ES-I3 (cell line): Measurements from ENCODE around the gene CPM.
"Not testable (repeated sequence)": the region's sequence is repeated elsewhere in the genome, so short reads cannot be mapped to it uniquely, and the experiment has no call there.

Source experiments
- H3K36me3 ChIP-seq: 2 replicates; pipeline ENCODE4 v1.6.1; 2013; ENCODE audit warnings: mild to moderate bottlenecking, low read length, control low read depth, moderate library complexity; ENCODE audit not compliant: insufficient read depth
- H3K4me1 ChIP-seq: 2 replicates; pipeline ENCODE4 v1.6.1; 2013; ENCODE audit warnings: mild to moderate bottlenecking, control low read depth, low read length; ENCODE audit not compliant: insufficient read depth
- H3K9ac ChIP-seq: 2 replicates; pipeline ENCODE4 v1.6.1; 2013; ENCODE audit warnings: low read depth, mild to moderate bottlenecking, low read length, moderate library complexity
- H3K9me3 ChIP-seq: 2 replicates; pipeline ENCODE4 v1.6.1; 2013; ENCODE audit warnings: mild to moderate bottlenecking, low read length, moderate library complexity; ENCODE audit not compliant: control insufficient read depth, insufficient read depth

The CPM gene

DNA sequence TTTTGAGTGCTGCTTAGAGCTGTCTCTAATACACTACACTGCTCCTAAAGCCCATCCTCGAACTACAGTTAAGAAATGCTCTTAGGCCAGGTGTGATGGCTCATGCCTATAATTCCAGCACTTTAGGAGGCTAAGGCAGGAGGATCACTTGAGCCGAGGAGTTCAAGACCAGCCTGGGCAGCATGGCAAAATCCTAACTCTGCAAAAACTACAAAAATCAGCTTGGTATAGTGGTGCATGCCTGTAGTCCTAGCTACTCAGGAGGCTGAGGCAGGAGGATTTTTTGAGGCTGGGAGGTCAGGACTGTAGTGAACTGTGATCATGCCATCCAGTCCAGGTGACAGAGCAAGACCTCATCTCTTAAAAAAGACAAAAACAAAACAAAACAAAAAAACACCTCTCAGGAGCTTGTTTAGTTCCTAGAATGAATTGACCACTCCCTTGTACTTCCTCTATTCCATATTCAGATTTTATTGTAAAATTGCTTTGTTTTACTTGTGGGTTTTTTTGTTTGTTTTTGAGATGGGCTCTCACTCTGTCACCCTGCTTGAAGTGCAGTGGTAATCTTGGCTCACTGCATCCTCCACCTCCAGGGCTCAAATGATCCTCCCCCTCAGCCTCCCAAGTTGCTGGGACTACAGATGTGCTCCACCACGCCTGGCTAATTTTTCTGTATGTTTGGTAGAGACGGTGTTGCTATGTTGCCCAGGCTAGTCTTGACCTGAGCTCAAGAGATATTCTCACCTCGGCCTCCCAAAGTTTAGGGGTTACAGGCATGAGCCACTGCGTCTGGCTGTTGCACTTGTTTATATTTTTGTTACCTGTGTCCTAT lies 111.4 kb downstream of the CPM start:
- Histone ChIP-seq H3K4me1 (no peaks in the 10 kb centered on the region), H3K36me3 (peaks cover 65% of the 10 kb centered on the region), H3K9me3 (no peaks in the 10 kb centered on the region), H3K9ac (no peak overlapping the region)

DNA sequence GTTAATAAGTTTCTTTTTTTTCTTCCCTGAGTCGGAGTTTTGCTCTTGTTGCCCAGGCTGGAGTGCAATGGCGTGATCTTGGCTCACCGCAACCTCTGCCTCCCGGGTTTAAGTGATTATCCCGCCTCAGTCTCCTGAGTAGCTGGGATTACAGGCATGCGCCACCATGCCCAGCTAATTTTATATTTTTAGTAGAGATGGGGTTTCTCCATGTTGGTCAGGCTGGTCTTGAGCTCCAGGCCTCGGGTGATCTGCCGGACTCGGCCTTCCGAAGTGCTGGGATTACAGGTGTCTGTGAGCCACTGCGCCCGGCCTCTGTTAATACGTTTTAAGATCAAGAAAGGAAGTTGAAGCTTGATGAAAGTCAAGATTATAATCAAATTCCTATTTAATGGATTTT lies 113.5 kb downstream of the CPM start:
- H3K36me3 ChIP-seq, result peaks cover 59% of the 10 kb centered on the region
- not testable (repeated sequence) for H3K9ac ChIP-seq, H3K9me3 ChIP-seq, H3K4me1 ChIP-seq

DNA sequence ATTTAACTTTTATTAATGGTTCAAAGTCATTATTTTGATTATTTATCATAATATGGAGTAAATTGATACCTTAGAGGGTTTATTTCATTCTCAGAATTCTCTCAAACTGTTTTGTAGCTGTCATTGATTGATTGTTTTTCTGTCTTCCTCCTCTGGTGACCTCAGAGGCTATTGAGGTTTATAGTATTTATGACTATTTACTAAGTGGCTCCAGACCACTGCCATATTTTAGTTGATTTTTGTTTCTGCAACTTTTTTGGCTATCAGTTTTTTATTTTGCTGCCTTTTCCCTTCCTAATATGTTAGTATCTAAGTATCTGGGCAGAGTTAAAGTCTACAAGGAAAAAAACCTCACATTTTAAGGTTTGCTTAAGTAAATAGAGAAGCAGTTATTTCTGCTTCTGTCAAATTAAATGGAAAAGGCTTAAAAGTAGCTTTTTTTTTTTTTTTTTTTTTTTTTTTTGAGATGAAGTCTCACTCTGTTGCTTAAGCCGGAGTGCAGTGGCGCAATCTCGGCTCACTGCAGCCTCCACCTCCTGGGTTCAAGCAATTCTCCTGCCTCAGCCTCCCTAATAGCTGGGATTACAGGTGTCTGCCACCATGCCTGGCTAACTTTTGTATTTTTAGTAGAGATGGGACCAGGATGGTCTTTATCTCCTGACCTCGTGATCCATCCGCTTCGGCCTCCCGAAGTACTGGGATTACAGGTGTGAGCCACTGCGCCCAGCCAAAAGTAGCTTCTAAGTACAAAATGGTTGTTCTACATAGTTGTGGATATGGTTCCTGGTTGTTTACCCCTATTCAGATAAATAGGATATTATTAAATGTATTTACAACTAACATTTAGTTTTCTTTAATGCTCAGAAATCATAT lies 116.8 kb downstream of the CPM start:
- Histone ChIP-seq H3K36me3 (peaks cover 53% of the 10 kb centered on the region), H3K4me1 (no peaks in the 10 kb centered on the region; the same call in 1 of the 2 replicates), H3K9ac (no peak overlapping the region), H3K9me3 (no peaks in the 10 kb centered on the region)

DNA sequence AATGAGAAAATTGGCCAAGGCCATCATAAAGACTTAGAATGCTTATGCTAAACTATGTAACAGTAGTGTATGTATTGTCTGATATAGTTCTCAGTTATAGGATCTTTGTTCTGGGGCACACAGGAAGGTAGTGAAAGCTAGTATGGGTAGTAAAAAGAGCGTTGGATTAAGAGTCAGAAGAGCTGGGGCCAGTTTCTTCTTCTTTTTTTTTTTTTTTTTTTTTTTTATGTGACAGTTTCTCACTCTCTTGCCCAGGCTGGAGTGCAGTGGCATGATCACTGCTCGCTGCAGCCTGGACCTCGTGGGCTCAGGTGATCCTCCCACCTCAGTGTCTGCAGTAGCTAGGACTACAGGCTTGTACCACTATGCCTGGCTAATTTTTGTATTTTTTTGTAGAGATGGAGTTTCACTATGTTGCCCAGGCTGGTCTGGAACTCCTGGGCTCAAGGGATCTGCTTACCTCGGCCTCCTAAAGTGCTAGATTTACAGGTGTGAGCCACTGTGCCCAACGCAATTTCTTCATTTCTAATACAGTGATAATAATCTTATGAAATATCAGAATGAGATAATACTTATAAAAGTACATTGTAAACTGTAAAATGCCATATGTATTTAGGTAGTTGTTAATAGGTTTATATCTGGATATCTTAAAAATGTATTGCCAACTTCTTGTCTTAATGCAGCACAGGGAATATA lies 117.6 kb downstream of the CPM start:
- Histone ChIP-seq H3K9ac (no peak overlapping the region), H3K9me3 (no peaks in the 10 kb centered on the region), H3K36me3 (peaks cover 52% of the 10 kb centered on the region), H3K4me1 (no peaks in the 10 kb centered on the region; the same call in 1 of the 2 replicates)

DNA sequence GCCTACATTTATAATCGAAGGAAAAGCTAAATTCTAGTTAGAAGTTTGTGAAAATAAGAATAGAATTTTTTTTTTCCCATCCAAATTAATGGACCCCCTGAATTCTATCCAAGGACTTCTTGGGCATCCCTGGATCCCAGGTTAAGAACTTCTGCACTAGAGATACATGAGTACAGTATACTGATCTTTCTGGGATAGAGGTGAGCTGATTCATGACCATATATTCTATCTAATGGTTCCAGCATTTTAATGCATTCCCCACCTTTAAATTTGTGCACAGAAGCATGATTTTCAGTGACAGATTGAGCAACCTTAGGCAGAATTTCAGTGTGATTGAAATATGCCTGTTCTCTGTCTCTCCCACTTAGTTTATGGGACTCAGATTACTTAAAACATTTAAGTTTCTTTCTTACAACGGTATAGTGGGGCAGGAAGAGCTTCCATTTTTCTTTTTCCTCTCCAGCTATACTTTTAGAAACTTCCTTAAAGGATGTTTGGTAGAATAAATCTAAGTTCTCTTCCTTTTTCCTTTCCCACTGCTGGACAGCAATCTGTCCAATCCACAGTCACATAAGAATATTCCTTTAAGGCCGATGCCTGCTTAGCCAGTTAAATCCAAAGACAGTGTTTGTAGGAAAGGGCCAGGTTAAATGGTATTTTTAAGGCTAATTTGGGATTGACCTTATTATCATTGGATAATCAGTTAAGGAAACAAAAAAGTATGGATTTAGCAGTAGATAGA lies 118.3 kb downstream of the CPM start:
- no peak overlapping the region for H3K9ac ChIP-seq
- peaks cover 53% of the 10 kb centered on the region for H3K36me3 ChIP-seq
- H3K4me1 ChIP-seq, result no peaks in the 10 kb centered on the region; the same call in 1 of the 2 replicates
- no peaks in the 10 kb centered on the region for H3K9me3 ChIP-seq

DNA sequence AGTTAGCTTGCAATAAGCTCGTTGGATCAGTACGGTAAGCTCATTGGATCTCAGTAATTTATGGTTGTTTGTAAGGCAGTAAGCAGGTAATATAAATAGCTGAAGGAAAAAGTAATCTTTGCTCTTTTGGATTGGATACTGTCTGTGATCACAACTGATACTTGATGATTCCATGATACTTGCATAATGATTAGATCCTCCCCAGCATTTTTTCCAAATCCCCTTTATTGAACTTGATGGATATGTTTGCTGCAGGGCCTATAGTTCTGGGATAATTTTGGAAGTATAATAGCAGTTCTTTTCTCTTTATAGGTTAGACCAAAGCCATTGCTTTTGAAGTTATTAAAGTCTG lies 119.8 kb downstream of the CPM start:
- H3K9me3 ChIP-seq, result no peaks in the 10 kb centered on the region
- no peak overlapping the region for H3K9ac ChIP-seq
- H3K4me1 ChIP-seq, result no peaks in the 10 kb centered on the region; the same call in 1 of the 2 replicates
- H3K36me3 ChIP-seq, result peaks cover 48% of the 10 kb centered on the region

DNA sequence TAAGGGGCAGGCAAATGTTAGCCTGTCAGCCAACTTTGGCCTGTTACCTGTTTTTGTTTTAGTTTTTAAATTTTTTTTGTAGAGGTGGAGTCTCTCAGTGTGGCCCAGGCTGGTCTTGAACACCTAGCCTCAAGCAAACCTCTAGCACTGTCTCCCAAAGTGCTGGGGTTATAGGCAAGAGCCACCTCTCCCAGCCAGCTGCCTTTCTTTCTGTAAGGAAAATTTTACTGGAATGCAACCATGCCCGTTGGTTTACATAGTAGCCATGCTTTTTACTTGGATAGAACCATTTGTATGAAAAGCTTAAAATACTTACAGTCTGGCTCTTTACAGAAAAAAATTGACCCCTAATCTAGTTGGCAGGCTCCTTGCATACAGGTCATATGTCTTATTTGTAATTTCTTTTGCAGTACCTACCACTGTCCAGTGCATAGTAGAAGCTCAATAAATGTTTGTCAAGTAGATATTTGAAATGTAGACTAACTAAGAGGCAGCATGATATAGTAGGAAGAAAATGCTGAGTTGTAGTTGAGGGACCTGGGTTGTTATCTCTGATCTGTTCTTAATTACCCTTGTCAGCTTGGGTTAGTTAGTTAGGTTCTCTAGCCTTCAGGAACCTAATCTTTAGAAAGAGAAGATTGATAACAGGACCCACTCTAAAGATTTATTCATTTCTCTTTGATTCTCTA lies 120.3 kb downstream of the CPM start:
- no peaks in the 10 kb centered on the region for H3K9me3 ChIP-seq
- peaks cover 48% of the 10 kb centered on the region for H3K36me3 ChIP-seq
- H3K4me1 ChIP-seq, result no peaks in the 10 kb centered on the region; the same call in 1 of the 2 replicates
- peak overlapping the region; percentile 25; the same call in 1 of the 2 replicates for H3K9ac ChIP-seq

DNA sequence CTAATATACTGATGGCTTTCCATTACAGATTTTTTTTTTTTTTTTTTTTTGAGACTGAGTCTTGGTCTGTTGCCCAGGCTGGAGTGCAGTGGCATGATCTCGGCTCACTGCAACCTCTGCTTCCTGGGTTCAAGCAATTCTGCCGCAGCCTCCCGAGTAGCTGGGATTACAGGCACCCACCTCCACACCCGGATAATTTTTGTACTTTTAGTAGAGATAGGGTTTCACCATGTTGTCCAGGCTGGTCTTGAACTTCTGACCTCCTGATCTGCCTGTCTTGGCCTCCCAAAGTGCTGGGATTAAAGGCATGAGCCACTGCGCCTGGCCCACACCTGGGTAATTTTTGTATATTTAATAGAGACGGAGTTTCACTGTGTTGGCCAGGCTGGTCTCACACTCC lies 121.4 kb downstream of the CPM start:
- not testable (repeated sequence) for H3K9me3 ChIP-seq, H3K4me1 ChIP-seq
- peak overlapping the region; percentile 100; the same call in 1 of the 2 replicates for H3K9ac ChIP-seq
- peaks cover 40% of the 10 kb centered on the region for H3K36me3 ChIP-seq

DNA sequence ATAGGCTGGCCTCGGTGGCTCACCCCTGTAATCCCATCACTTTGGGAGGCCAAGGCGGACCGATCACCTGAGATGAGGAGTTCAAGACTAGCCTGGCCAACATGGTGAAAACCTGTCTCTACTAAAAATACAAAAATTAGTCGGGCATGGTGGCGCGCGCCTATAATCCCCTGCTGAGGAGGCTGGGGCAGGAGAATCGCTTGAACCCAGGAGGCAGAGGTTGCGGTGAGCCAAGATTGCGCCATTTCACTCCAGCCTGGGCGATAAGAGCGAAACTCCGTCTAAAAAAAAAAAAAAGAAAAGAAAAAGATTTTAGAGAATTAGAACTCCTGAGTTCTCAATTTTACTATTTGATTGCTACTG lies 123.0 kb downstream of the CPM start:
- H3K9me3 ChIP-seq, H3K4me1 ChIP-seq: not testable (repeated sequence)
- Histone ChIP-seq H3K9ac (peak overlapping the region; percentile 100; the same call in 1 of the 2 replicates), H3K36me3 (peaks cover 35% of the 10 kb centered on the region)

DNA sequence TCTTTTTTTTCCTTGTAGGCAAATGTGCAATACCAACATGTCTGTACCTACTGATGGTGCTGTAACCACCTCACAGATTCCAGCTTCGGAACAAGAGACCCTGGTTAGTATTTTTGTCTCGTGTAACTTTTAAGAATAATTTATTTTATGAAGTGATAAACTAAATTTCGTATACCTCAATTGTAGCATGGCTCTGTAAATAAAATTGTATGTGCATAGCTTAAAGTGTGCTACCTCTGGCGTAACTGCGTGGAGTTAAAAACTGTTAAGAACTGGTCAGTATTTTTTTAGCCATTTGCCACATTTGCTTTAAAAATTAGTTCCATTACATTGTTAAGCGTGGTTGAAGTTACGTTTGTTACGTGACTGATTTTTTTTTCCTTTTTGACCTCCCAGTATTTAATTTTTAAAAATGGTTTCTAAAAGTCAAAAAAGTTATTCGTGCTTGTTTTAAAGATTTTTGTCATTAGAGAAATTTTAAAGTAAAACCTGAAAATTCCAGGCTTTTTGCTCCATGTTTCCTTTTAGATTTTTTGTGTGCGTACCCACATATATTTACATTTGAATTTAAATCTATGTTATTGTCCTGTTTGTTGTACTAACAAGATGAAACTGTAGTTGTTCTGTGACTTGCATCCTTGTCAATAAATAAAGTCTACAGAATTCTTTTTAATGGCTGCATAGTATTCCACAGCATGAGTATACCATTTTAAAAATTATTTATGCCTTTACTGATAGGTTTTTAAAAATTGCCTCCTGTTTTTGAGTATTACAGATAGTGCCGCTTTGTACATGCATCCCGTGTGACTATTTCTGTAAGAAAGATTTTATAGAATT lies 123.6 kb downstream of the CPM start:
- peak overlapping the region; percentile 100 for H3K9ac ChIP-seq
- peaks cover 29% of the 10 kb centered on the region for H3K36me3 ChIP-seq
- H3K4me1 ChIP-seq, result peaks cover 10% of the 10 kb centered on the region

DNA sequence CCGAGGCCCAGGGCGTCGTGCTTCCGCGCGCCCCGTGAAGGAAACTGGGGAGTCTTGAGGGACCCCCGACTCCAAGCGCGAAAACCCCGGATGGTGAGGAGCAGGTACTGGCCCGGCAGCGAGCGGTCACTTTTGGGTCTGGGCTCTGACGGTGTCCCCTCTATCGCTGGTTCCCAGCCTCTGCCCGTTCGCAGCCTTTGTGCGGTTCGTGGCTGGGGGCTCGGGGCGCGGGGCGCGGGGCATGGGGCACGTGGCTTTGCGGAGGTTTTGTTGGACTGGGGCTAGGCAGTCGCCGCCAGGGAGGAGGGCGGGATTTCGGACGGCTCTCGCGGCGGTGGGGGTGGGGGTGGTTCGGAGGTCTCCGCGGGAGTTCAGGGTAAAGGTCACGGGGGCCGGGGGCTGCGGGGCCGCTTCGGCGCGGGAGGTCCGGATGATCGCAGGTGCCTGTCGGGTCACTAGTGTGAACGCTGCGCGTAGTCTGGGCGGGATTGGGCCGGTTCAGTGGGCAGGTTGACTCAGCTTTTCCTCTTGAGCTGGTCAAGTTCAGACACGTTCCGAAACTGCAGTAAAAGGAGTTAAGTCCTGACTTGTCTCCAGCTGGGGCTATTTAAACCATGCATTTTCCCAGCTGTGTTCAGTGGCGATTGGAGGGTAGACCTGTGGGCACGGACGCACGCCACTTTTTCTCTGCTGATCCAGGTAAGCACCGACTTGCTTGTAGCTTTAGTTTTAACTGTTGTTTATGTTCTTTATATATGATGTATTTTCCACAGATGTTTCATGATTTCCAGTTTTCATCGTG lies 124.4 kb downstream of the CPM start:
- Histone ChIP-seq H3K36me3 (peaks cover 20% of the 10 kb centered on the region), H3K9ac (peak overlapping the region; percentile 100), H3K9me3 (no peaks in the 10 kb centered on the region), H3K4me1 (peaks cover 14% of the 10 kb centered on the region)

More for the DNA sequence above, 123.6 kb downstream of the CPM start:
- H3K9me3 ChIP-seq, result no peaks in the 10 kb centered on the region
